H9 (cell line): Measurements from ENCODE around the gene WDFY3. TPM values are rescaled to one million over a fixed set of nuclear protein-coding genes. Genes with fewer than 3 reads are reported as not detected.

Experiments
- DNase-seq: peaks from one replicate; pipeline ENCODE4 v3.0.0-alpha.2; 2017
- H2AFZ ChIP-seq: one replicate; pipeline ENCODE4 v1.6.1; 2013; ENCODE audit warnings: mild to moderate bottlenecking, low read length, control low read depth, moderate library complexity
- H2AK5ac ChIP-seq: 2 replicates; pipeline ENCODE4 v1.6.1; 2013; ENCODE audit warnings: low read length, control low read depth, mixed read lengths; ENCODE audit not compliant: insufficient read length
- H2BK120ac ChIP-seq: one replicate; pipeline ENCODE4 v1.6.1; 2013; ENCODE audit warnings: low read depth, mild to moderate bottlenecking, low read length, control low read depth, inconsistent platforms; ENCODE audit not compliant: poor library complexity, severe bottlenecking
- H2BK12ac ChIP-seq: 2 replicates; pipeline ENCODE4 v1.6.1; 2013; ENCODE audit warnings: low read length, control low read depth, mixed read lengths, low read depth; ENCODE audit not compliant: insufficient read length
- H2BK15ac ChIP-seq: 2 replicates; pipeline ENCODE4 v1.6.1; 2013; ENCODE audit warnings: low read depth, low read length, control low read depth
- H2BK20ac ChIP-seq: one replicate; pipeline ENCODE4 v1.6.1; 2013; ENCODE audit warnings: low read depth, mild to moderate bottlenecking, low read length, control low read depth, inconsistent platforms; ENCODE audit not compliant: poor library complexity, severe bottlenecking
- H2BK5ac ChIP-seq: 2 replicates; pipeline ENCODE4 v1.6.1; 2013; ENCODE audit warnings: low read length, control low read depth, mixed read lengths; ENCODE audit not compliant: insufficient read length
- H3K14ac ChIP-seq: 2 replicates; pipeline ENCODE4 v1.6.1; 2013; ENCODE audit warnings: low read length, control low read depth; ENCODE audit not compliant: insufficient read depth
- H3K18ac ChIP-seq: 2 replicates; pipeline ENCODE4 v1.6.1; 2013; ENCODE audit warnings: low read depth, mild to moderate bottlenecking, mixed read lengths, low read length, control low read depth; ENCODE audit not compliant: insufficient read length
- H3K23ac ChIP-seq: 2 replicates; pipeline ENCODE4 v1.6.1; 2013; ENCODE audit warnings: low read length, control low read depth, mixed read lengths, low read depth; ENCODE audit not compliant: insufficient read length
- H3K23me2 ChIP-seq: 2 replicates; pipeline ENCODE4 v1.6.1; 2013; ENCODE audit warnings: low read depth, mild to moderate bottlenecking, mixed read lengths, low read length, control low read depth; ENCODE audit not compliant: insufficient read length, poor library complexity, severe bottlenecking
- H3K27ac ChIP-seq: 2 replicates; pipeline ENCODE4 v1.5.1; 2013; ENCODE audit warnings: low read length, control low read depth, mixed read lengths, low read depth; ENCODE audit not compliant: insufficient read length
- H3K27me3 ChIP-seq: 2 replicates; pipeline ENCODE4 v1.6.1; 2013; ENCODE audit warnings: low read length, control low read depth, inconsistent platforms; ENCODE audit not compliant: insufficient read depth
- H3K4ac ChIP-seq: 2 replicates; pipeline ENCODE4 v1.6.1; 2013; ENCODE audit warnings: low read depth, mild to moderate bottlenecking, control low read depth, inconsistent platforms, low read length, moderate library complexity
- H3K4me1 ChIP-seq: 2 replicates; pipeline ENCODE4 v1.6.1; 2013; ENCODE audit warnings: low read length, control low read depth, inconsistent platforms; ENCODE audit not compliant: insufficient read depth
- H3K4me2 ChIP-seq: 2 replicates; pipeline ENCODE4 v1.6.1; 2013; ENCODE audit warnings: low read length, control low read depth, mixed read lengths; ENCODE audit not compliant: insufficient read length, insufficient read depth
- H3K56ac ChIP-seq: 2 replicates; pipeline ENCODE4 v1.6.1; 2013; ENCODE audit warnings: low read depth, mild to moderate bottlenecking, mixed read lengths, low read length, control low read depth; ENCODE audit not compliant: insufficient read length
- H3K79me1 ChIP-seq: 2 replicates; pipeline ENCODE4 v1.6.1; 2013; ENCODE audit warnings: low read depth, mild to moderate bottlenecking, moderate library complexity, low read length, control low read depth, inconsistent platforms; ENCODE audit not compliant: insufficient read depth, poor library complexity, severe bottlenecking
- H3K79me2 ChIP-seq: 2 replicates; pipeline ENCODE4 v1.6.1; 2013; ENCODE audit warnings: low read length, control low read depth, inconsistent platforms; ENCODE audit not compliant: insufficient read depth
- H3K9ac ChIP-seq: 2 replicates; pipeline ENCODE4 v1.6.1; 2013; ENCODE audit warnings: low read length, control low read depth, mixed read lengths; ENCODE audit not compliant: insufficient read length; ENCODE audit errors: extremely low read depth
- H3K9me3 ChIP-seq: one replicate; pipeline ENCODE4 v1.6.1; 2013; ENCODE audit warnings: low read depth, low read length, inconsistent platforms; ENCODE audit not compliant: control insufficient read depth
- H3T11ph ChIP-seq: one replicate; pipeline ENCODE4 v1.6.1; 2013; ENCODE audit warnings: mild to moderate bottlenecking, low read length, control low read depth, inconsistent platforms
- H4K20me1 ChIP-seq: one replicate; pipeline ENCODE4 v1.6.1; 2013; ENCODE audit not compliant: control insufficient read depth, insufficient read length, insufficient read depth
- H4K5ac ChIP-seq: 2 replicates; pipeline ENCODE4 v1.6.1; 2013; ENCODE audit warnings: low read depth, mild to moderate bottlenecking, mixed read lengths, low read length, control low read depth; ENCODE audit not compliant: insufficient read length
- H4K8ac ChIP-seq: replicated peaks from 2 replicates; pipeline ENCODE4 v1.6.1; 2013; ENCODE audit warnings: low read length, control low read depth, mixed read lengths, low read depth; ENCODE audit not compliant: insufficient read length
- H4K91ac ChIP-seq: 2 replicates; pipeline ENCODE4 v1.6.1; 2013; ENCODE audit warnings: low read depth, mild to moderate bottlenecking, moderate library complexity, mixed read lengths, low read length, control low read depth; ENCODE audit not compliant: insufficient read length
- H3K27ac Mint-ChIP-seq, 3 experiments: 2 replicates in 2 of 3; 3 replicates in 1 of 3; pipeline ENCODE4 v1.8.0; 2020 to 2021; ENCODE audit warnings: mixed read lengths in 3 of 3, mild to moderate bottlenecking in 1 of 3, moderate library complexity in 1 of 3
- H3K27me3 Mint-ChIP-seq: 2 replicates; pipeline ENCODE4 v1.8.0; 2021; ENCODE audit warnings: low read depth, mild to moderate bottlenecking, moderate library complexity, mixed read lengths
- H3K36me3 Mint-ChIP-seq, 3 experiments: 2 replicates in 2 of 3; 3 replicates in 1 of 3; pipeline ENCODE4 v1.8.0; 2020 to 2021; ENCODE audit warnings: low read depth in 3 of 3, mixed read lengths in 3 of 3; ENCODE audit not compliant: insufficient read depth in 1 of 3
- H3K4me1 Mint-ChIP-seq, 2 experiments: 2 replicates each; pipeline ENCODE4 v1.8.0; 2020; ENCODE audit warnings: mixed read lengths in 2 of 2
- H3K4me3 Mint-ChIP-seq, 2 experiments: 2 replicates in 1 of 2; 3 replicates in 1 of 2; pipeline ENCODE4 v1.8.0; 2020 to 2021; ENCODE audit warnings: mild to moderate bottlenecking in 2 of 2, mixed read lengths in 2 of 2, moderate library complexity in 1 of 2
- H3K9me3 Mint-ChIP-seq, 2 experiments: 2 replicates in 1 of 2; 3 replicates in 1 of 2; pipeline ENCODE4 v1.8.0; 2020; ENCODE audit warnings: mild to moderate bottlenecking in 2 of 2, mixed read lengths in 2 of 2, moderate library complexity in 1 of 2
- CTCF ChIP-seq: fragments of 200-600 bp; sonication (generic); conservative IDR thresholded peaks from 3 replicates; pipeline ENCODE4 v1.8.0; 2021; ENCODE audit warnings: antibody characterized with exemption, mild to moderate bottlenecking
- WGBS: extraction: QIAGEN DNeasy Blood & Tissue Kit; methylation state at CpG from one replicate; pipeline ENCODE4 v1.1.7; 2013; ENCODE audit warnings: missing lambda C conversion rate, low lambda C conversion rate, mixed read lengths; ENCODE audit not compliant: insufficient read length; ENCODE audit errors: extremely low coverage; 5-methylcytosine and 5-hydroxymethylcytosine counted together
- total RNA-seq: library from RNA; stranded (reverse); gene quantifications from 2 replicates; pipeline ENCODE4 v1.2.1, GENCODE V29; 2021

WDFY3 gene
- total RNA-seq, 1 experiment from 2014 or later: 54.6 TPM

GRCh38 chr4:84726356-84726755 is 240.1 kb downstream of the WDFY3 start:
- Histone ChIP-seq H3K23me2 (no peaks in the 10 kb centered on the region), H3K23ac (no peak overlapping the region), H3K18ac (no peak overlapping the region), H3K79me2 (no peaks in the 10 kb centered on the region), H2BK5ac (no peak overlapping the region), H2BK15ac (no peak overlapping the region), H3K9ac (no peak overlapping the region), H3K4me1 (no peaks in the 10 kb centered on the region), H2BK20ac (no peak overlapping the region), H2AK5ac (no peak overlapping the region), H3K27ac (no peak overlapping the region), H3K4me2 (no peak overlapping the region), H4K91ac (no peak overlapping the region), H2AFZ (no peak overlapping the region), H3K27me3 (no peaks in the 10 kb centered on the region), H4K20me1 (no peaks in the 10 kb centered on the region), H4K8ac (no peak overlapping the region), H3K14ac (no peak overlapping the region), H3T11ph (no peak overlapping the region), H3K79me1 (no peaks in the 10 kb centered on the region), H3K4ac (no peak overlapping the region), H2BK120ac (no peak overlapping the region), H2BK12ac (no peak overlapping the region), H3K56ac (no peak overlapping the region), H3K9me3 (no peaks in the 10 kb centered on the region), H4K5ac (no peak overlapping the region)
- no peaks in the 10 kb centered on the region for H3K4me1 Mint-ChIP-seq
- peaks cover 3 to 39% (median 28%) of the 10 kb centered on the region in 3 experiments; a peak in 6 of 7 replicates for H3K36me3 Mint-ChIP-seq
- no peaks in the 10 kb centered on the region for H3K27me3 Mint-ChIP-seq
- no peak overlapping the region for H3K4me3 Mint-ChIP-seq
- H3K9me3 Mint-ChIP-seq: no peaks in the 10 kb centered on the region
- no peak for DNase-seq
- H3K27ac Mint-ChIP-seq: no peak overlapping the region
- no CpG with 5 or more reads among the region's 2 CpGs for WGBS
- TF ChIP-seq CTCF: no peak
